NCI-H2107 treated with DMSO at 0.1 percent for 48 hours (cell line): ENCODE results near the gene TLCD2.
"Not testable (repeated sequence)": the region's sequence is repeated elsewhere in the genome, so short reads cannot be mapped to it uniquely, and the experiment has no call there.

Source experiments
- DNase-seq: peaks from one replicate; lab custom pipeline; 2025; ENCODE audit not compliant: unreplicated experiment; lab: John Stamatoyannopoulos, UW

TLCD2 gene

DNA sequence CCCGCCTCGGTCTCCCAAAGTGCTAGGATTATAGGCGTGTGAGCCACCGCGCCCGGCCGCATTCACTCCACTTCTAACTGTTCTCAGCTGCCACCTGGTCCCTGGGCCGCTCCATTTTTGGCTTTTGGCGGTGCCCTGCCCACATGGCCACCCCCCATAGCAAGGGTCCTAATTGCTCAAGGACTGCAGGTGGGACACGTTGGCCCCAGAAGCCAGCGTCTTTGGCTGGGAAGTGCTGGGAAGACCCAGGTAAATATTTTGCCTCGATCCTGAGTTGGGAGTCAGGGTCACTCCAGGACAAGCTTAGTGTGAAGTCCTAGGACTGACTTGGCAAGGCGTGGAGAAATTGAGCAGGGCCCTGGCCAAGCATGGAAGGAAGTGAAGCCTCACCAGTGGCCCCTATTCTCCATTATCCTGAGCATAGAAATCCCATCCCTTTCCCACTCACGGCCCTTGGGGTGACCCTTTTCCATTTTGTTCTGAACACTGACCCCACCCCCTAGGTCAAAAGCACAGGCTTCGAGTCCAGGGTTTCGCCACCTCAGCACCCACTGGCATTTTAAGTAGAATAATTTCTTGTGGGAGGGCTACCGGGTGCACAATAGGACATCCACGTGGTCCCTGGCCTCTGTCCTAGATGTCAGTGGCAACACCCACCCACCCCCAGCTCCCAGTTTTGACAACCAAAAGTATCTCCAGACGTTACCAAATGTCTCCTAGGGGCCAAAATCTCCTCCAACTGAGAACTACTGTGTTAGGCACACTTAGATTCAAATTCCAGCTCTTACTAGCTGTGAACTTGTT is 8.4 kb upstream of the TLCD2 start:
- DNase-seq: no peak

DNA sequence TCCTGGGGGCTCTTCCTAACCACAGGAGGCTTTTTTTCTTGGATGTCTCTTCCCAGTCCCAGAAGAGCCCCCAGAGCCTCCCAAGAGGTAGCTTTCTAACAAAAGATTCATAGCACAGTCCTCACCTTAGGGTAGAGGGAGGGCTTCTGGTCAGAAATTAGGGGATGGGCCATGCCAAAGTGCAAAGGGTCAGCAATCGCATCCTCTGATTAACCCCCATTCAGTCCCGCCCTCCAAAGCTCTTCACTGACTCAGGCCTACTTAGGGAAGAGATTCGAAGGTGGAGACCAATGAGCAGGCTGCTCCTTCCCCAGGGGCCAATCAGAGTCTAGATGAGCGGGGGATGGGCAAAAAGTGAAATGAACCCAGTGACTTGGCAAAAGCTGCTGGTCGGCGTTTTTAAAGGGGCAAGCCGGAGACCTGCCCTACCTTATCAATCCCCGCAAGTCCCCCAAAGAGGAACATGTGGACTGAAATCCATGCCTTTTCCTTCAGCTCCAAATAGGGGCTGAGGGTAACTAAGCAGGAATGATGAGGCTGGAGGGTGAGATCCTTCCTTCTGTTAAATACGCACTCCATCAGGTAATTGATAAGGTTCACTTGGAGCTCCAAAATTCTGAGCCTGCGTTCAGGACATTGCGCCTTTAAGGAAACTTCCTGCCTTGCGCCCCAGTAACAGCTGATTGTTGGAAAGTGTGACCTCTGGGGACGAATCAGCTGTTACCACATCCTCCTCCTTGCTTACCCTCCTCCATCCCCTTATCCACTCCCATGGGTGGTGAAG is 6.9 kb upstream of the TLCD2 start:
- peak; percentile 89 for DNase-seq

DNA sequence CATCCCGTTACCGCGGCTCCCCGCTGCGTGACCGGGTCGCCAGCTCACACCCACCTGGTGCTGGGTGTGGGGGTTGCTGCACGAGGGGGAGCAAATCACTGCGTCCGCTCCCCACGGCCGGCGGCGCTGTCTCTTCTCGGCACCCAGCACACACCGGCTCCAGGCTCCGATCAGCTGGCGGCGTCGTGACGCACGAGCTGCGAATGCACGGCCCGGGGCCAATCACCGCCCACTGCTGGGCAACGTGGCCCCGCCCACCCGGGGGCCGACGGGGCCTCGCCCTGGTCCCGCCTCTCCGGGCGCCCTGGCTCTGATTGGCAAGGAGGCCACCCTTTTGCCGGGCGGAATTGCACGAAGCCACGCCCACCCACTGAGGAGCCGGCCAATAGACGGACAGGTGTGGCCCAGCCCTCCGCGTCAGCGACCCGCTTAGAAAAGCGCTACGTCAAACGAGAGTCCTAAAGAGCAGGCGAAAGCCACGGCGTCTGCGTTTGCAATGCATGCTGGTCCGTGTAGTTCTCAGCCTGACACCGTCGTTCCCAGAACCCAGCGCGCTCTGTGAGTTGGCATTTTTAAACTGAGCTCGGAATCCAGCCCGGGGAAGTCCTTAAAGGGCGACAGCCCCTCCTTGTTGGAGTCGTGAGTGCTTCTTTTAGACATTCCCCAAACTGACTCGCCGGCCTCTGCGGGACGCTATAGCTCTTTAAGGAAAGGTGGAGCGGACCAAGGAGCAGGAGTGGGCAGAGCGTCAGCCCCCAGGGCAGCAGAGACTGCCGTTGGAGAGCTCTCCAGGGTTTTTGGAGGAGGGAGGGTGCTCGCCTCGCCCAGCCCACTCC is 6.1 kb upstream of the TLCD2 start:
- peak; percentile 94 for DNase-seq

DNA sequence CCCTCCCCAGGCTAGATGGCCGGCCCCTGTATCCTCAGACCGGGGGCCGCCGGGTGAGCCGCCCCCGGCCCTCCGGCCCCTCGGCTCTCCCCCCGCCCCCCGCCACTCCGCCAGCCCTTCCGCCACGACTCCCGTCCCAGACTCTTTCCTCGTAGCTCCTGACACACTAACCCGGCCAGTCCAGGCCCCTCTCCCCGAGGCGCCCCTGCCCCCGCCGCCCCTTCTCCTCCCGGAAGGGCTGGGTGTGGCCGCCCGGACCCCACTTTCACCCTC is 5.6 kb upstream of the TLCD2 start:
- DNase-seq: no peak

- DNase-seq: no peak
Observed at GRCh38 chr17:1714980-1715802, 5.0 kb upstream of the TLCD2 start.

GRCh38 chr17:1714427-1714979 is 4.3 kb upstream of the TLCD2 start:
- DNase-seq: no peak

- peak; percentile 31 for DNase-seq
Observed at GRCh38 chr17:1713878-1714426, 3.8 kb upstream of the TLCD2 start.

DNA sequence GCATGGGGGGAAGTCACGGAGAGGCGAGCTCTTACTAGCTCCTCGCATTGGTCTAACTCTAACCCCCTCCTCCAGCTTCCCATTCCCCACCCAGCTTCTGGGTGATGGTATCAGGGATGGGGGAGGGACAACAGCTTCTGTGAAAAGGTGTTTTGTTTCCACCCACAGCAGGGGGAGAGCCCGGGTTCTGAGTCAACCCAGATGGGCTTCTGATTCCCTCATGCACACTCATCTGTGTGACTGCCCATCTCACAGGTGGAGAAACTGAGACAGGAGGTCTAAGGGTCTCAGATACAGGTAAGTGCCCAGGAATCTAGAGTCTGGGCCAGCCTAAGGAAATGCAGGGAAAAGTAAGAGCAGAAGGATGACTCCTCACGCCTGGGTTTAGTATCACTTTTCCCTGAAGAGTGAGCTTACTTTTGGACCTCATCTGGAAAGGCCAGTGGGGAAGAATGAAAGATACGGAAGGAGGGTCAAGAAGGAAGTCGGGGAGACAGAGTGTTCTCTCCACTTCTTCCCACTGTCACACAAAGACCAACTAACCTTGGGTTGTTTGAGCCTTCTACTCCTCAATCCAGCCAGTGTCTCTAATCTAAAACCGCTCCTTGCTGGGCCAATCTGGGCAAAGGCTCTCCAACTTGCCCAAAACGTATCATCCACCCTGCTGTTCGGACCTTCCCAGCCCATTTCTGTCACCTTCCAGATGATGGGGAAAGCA is 3.1 kb upstream of the TLCD2 start:
- no peak for DNase-seq

DNA sequence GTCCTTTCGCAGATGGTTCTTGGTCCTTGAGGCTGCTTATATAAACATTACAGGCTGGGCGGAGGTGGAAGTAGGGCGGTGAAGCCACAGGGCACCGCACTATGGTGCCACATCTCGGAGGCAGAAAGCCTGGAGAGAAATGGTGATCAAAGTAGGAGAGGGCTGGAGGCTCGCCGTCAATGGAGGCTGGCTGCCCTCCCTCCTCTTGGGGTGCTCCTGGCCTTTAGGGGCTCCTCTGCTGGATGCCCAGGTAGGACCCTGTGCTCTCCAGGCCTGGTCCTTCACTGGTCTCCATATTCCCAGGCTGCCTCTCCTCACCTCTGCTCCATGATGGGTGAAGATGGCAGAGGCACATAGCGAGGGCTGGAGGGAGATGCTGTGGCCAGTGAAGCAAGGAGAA is 2.1 kb upstream of the TLCD2 start:
- no peak for DNase-seq

DNA sequence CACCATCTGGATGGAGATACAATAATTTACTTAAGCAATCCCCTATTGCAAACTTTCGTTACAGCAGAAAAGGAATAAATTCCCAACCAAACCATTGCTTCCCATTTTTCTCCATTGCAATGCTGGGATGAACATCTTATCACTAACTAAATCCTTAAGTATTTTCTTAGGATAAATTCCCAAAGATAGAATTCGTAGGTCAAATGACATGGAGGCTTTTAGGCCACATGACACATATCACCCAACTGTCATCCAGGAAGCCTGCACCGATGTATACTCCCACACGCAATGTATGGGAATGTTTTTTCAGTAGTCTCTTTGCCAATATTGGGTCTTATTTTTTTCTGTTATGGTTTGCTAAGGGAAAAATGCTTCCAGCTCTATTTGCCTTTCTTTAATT is 1.6 kb upstream of the TLCD2 start:
- DNase-seq: no peak

DNA sequence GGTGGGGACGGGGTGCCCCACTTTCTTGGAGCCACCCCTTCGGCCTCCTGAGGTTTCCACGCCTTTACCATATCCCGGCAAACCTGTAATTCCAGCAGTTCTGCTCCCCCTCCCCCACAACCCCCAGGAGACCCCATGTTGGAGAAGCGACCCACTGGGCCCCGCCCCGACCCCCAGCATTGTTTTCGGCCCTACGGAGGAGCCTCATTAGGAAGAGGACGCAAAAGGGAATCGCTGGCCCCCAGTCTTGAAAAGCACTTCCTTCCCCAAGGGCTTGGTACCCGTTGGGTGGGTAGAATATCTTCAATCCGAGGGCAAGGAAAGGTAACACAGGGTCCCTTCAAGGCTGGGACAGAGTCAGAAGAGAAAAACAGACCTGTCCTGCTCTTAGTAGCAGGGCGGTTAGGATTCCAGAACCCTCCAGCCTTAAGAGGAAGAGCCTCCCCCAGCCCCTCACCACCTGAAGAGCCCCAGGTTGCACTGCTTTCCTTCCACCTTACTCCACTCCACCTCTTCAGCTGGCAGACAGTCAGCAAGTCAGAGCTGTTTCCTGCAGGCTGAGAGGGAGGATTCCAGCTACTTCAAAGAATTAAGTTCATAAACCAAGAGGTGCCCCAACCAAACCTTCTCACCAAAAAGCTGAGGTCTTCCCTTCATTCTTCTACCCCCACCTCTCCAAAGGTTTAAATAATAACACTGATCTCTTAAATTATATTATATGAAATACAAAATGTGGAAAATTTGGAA is 803 bp upstream of the TLCD2 start:
- no peak for DNase-seq

DNA sequence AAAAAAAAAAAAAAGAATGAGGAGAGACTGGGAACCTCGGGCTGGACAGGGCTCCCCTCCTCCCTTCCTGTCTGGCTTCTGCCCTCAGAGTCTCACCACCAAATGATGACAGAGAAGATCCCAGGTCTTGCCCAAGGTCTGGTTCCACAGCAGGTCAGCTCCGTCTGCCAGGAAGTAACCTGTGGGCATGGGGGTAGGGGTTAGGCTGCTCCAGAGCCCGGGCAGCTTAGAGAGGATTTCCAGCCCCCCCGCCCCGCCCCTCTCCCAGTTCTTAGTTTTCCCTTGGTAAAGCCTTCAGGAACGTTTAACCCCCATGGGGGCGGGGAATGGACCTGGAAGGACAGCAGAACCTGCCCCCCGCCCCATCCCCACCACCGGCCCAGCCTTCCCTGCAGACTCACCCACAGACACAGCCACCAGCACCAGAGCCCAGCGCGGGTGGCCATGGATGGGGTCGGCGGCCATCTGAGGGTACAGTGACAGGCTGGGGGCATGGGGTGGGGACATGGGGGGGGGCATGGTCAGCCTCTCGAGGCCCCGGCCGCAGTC is 700 bp downstream of the TLCD2 start:
- no peak for DNase-seq

GRCh38 chr17:1708791-1709346 is 1.3 kb downstream of the TLCD2 start:
- DNase-seq: not testable (repeated sequence)

- no peak for DNase-seq
Observed at GRCh38 chr17:1707107-1707506, 3.1 kb downstream of the TLCD2 start.

DNA sequence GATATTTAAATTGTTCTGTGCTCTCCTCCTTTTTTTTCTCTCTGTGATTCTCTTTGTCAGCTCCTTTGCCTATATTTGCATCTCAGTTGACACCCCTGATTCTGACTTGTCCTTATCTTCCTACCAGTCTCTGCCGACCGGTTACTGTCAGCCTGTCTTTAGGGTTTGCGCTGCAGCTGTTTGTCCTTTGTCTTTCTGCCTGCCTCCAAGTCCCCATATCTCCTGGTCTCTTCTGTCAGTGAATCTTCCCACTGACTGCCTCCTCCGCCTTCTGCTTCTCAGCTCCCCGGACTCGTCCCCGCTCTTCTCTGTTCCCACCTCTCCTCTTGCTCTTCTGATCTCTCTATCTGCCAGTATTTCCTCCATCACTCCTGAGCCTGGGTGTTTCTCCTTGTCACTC is 5.2 kb downstream of the TLCD2 start:
- no peak for DNase-seq

DNA sequence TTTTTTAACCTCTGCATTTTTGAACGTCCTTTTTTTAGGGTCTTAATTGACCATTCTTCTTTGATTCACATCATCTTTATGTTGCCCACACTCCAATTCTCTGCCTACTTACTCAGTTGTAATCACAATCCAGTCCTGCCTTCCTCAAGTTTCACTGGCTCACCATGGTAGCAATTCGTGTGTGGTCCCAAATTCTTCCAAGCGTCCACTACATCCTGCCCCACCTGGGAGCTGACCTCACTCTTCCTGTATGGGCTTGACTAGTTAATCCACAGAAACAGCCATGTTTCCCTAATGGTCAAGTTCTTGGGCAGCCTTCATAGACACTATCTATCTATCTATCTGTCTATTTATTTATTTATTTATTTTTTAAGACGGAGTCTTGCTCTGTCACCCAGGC is 7.1 kb downstream of the TLCD2 start:
- no peak for DNase-seq

DNA sequence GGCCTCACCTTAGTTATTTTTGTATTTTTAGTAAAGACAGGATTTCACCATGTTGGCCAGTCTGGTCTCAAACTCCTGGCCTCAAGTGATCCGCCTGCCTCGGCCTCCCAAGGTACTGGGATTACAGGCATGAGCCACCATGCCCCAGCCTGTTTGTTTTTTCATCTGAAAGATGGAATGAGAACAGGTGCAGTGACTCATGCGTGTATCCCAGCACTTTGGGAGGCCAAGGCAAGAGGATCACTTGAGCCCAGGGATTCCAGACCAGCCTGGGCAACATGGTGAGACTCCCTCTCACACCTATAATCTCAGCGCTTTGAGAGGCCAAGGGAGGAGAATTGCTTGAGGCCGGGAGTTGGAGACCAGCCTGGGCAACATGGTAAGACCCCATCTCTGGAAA is 10.3 kb downstream of the TLCD2 start:
- DNase-seq: not testable (repeated sequence)

- DNase-seq: no peak
Observed at GRCh38 chr17:1697681-1698080, 12.5 kb downstream of the TLCD2 start.
